ENCODE results near the gene SLC6A4. TPM values are rescaled to one million over a fixed set of nuclear protein-coding genes. Genes with fewer than 3 reads are reported as not detected.

SLC6A4 gene
- polyA plus RNA-seq, 1 of the 3 experiments (the other 2 are of a cell fraction), result 0.12 TPM

DNA sequence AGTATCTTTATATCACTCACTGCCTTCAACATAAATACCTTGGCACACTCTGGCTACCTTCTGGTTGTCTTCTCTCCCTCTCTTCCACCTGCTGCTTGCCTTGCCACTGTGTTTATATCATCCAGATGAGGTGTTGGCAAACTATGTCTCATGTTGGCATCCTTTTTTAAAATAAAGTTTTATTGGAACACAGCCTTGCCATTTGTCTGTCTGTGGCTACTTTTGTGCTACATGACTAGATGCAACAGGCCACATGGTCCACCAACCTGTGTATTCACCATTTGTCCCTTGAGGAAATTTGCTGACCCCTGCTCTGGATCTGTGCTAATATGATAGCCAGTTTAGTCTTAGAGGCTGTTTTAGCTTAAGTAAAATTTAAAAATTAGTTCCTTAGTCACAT is 82.0 kb downstream of the SLC6A4 start:
- Histone ChIP-seq H3K4me1 (ENCODE audit: control insufficient read depth in 1 of 2, insufficient read depth in 2 of 2, low read depth in 1 of 2, low read length in 1 of 2) (no peaks in the 10 kb centered on the region), H3K79me2 (ENCODE audit: insufficient read depth) (peaks cover 97% of the 10 kb centered on the region), H3K9me3 (no peaks in the 10 kb centered on the region), H3K4me2 (no peak overlapping the region), H4K20me1 (ENCODE audit: insufficient read depth) (no peaks in the 10 kb centered on the region; the same call in 1 of the 2 replicates), H3K4me3 (ENCODE audit: low read depth in 2 of 2, low read length in 1 of 2) (no peak overlapping the region), H3F3A (replicated peaks; ENCODE audit: insufficient read depth) (peaks cover 15% of the 10 kb centered on the region), H3K9me2 (no peaks in the 10 kb centered on the region), H3K9ac (no peak overlapping the region), H3K36me3 (replicated peaks in 1 of 2; ENCODE audit: control insufficient read depth in 1 of 2, insufficient read depth in 2 of 2, low read length in 1 of 2) (peaks cover 0 to 44% of the 10 kb centered on the region in 2 experiments), H3K27ac (ENCODE audit: low read depth in 2 of 2, low read length in 1 of 2) (no peak overlapping the region), H2AFZ (ENCODE audit: low read depth) (no peak overlapping the region), H3K27me3 (ENCODE audit: insufficient read depth) (no peaks in the 10 kb centered on the region)
- POLR2A ChIA-PET, result no interaction called here
- TF ChIP-seq RFX5 (IDR thresholded peaks at IDR 0.05; ENCODE audit: low read length), result no peak
- no peak for TF ChIP-seq RCOR1 (IDR thresholded peaks at IDR 0.05; ENCODE audit: low read length)
- TF ChIP-seq, protein P1, sequence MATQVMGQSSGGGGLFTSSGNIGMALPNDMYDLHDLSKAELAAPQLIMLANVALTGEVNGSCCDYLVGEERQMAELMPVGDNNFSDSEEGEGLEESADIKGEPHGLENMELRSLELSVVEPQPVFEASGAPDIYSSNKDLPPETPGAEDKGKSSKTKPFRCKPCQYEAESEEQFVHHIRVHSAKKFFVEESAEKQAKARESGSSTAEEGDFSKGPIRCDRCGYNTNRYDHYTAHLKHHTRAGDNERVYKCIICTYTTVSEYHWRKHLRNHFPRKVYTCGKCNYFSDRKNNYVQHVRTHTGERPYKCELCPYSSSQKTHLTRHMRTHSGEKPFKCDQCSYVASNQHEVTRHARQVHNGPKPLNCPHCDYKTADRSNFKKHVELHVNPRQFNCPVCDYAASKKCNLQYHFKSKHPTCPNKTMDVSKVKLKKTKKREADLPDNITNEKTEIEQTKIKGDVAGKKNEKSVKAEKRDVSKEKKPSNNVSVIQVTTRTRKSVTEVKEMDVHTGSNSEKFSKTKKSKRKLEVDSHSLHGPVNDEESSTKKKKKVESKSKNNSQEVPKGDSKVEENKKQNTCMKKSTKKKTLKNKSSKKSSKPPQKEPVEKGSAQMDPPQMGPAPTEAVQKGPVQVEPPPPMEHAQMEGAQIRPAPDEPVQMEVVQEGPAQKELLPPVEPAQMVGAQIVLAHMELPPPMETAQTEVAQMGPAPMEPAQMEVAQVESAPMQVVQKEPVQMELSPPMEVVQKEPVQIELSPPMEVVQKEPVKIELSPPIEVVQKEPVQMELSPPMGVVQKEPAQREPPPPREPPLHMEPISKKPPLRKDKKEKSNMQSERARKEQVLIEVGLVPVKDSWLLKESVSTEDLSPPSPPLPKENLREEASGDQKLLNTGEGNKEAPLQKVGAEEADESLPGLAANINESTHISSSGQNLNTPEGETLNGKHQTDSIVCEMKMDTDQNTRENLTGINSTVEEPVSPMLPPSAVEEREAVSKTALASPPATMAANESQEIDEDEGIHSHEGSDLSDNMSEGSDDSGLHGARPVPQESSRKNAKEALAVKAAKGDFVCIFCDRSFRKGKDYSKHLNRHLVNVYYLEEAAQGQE (IDR thresholded peaks at IDR 0.05; ENCODE audit: low read depth, low read length), result no peak
- no peak for TF ChIP-seq FOXM1 (IDR thresholded peaks at IDR 0.05; ENCODE audit: low read depth)
- TF ChIP-seq YY1 (IDR thresholded peaks at IDR 0.05; ENCODE audit: low read depth), result no peak
- TF ChIP-seq, protein P2, sequence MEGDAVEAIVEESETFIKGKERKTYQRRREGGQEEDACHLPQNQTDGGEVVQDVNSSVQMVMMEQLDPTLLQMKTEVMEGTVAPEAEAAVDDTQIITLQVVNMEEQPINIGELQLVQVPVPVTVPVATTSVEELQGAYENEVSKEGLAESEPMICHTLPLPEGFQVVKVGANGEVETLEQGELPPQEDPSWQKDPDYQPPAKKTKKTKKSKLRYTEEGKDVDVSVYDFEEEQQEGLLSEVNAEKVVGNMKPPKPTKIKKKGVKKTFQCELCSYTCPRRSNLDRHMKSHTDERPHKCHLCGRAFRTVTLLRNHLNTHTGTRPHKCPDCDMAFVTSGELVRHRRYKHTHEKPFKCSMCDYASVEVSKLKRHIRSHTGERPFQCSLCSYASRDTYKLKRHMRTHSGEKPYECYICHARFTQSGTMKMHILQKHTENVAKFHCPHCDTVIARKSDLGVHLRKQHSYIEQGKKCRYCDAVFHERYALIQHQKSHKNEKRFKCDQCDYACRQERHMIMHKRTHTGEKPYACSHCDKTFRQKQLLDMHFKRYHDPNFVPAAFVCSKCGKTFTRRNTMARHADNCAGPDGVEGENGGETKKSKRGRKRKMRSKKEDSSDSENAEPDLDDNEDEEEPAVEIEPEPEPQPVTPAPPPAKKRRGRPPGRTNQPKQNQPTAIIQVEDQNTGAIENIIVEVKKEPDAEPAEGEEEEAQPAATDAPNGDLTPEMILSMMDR (IDR thresholded peaks at IDR 0.05), result no peak
- TF ChIP-seq RAD21 (IDR thresholded peaks at IDR 0.05; ENCODE audit: low read length), result no peak
- no peak for TF ChIP-seq MEF2A (IDR thresholded peaks at IDR 0.05; ENCODE audit: borderline replicate concordance, low read depth)
- no peak for TF ChIP-seq NFIC (IDR thresholded peaks at IDR 0.05; ENCODE audit: borderline replicate concordance)
- TF ChIP-seq, protein P3, sequence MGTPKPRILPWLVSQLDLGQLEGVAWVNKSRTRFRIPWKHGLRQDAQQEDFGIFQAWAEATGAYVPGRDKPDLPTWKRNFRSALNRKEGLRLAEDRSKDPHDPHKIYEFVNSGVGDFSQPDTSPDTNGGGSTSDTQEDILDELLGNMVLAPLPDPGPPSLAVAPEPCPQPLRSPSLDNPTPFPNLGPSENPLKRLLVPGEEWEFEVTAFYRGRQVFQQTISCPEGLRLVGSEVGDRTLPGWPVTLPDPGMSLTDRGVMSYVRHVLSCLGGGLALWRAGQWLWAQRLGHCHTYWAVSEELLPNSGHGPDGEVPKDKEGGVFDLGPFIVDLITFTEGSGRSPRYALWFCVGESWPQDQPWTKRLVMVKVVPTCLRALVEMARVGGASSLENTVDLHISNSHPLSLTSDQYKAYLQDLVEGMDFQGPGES (IDR thresholded peaks at IDR 0.05; ENCODE audit: low read depth, low read length), result no peak
- TF ChIP-seq GABPA (IDR thresholded peaks at IDR 0.05; ENCODE audit: low read depth), result no peak
- no peak for TF ChIP-seq FOXJ3 (CRISPR knock-in tag; IDR thresholded peaks at IDR 0.05)
- TF ChIP-seq JUND (IDR thresholded peaks at IDR 0.05), result no peak
- TF ChIP-seq, protein P4, sequence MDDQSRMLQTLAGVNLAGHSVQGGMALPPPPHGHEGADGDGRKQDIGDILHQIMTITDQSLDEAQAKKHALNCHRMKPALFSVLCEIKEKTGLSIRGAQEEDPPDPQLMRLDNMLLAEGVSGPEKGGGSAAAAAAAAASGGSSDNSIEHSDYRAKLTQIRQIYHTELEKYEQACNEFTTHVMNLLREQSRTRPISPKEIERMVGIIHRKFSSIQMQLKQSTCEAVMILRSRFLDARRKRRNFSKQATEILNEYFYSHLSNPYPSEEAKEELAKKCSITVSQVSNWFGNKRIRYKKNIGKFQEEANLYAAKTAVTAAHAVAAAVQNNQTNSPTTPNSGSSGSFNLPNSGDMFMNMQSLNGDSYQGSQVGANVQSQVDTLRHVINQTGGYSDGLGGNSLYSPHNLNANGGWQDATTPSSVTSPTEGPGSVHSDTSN (IDR thresholded peaks at IDR 0.05), result no peak
- TF ChIP-seq, protein P5, sequence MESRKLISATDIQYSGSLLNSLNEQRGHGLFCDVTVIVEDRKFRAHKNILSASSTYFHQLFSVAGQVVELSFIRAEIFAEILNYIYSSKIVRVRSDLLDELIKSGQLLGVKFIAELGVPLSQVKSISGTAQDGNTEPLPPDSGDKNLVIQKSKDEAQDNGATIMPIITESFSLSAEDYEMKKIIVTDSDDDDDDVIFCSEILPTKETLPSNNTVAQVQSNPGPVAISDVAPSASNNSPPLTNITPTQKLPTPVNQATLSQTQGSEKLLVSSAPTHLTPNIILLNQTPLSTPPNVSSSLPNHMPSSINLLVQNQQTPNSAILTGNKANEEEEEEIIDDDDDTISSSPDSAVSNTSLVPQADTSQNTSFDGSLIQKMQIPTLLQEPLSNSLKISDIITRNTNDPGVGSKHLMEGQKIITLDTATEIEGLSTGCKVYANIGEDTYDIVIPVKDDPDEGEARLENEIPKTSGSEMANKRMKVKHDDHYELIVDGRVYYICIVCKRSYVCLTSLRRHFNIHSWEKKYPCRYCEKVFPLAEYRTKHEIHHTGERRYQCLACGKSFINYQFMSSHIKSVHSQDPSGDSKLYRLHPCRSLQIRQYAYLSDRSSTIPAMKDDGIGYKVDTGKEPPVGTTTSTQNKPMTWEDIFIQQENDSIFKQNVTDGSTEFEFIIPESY (IDR thresholded peaks at IDR 0.05; ENCODE audit: borderline replicate concordance, low read depth), result no peak
- TF ChIP-seq TEAD4 (IDR thresholded peaks at IDR 0.05; ENCODE audit: borderline replicate concordance, insufficient read depth), result no peak
- DNase-seq, result no peak
- CTCF ChIA-PET, result no interaction called here
